Calu3 (cell line): ENCODE measurements around the gene TPI1. TPM values are rescaled to one million over a fixed set of nuclear protein-coding genes. Genes with fewer than 3 reads are reported as not detected.

Source experiments
- BruUV-seq: library from RNA; stranded (reverse); fragments of 400-500 nt; replicated peaks from 2 replicates; lab custom pipeline; 2021; lab: Mats Ljungman, UMichigan
- CTCF ChIA-PET: fragments of 300-600 bp; sonication (Branson Sonifier 250); formaldehyde crosslinking; loops from one replicate; lab custom pipeline; 2022; ENCODE audit warnings: antibody characterized with exemption; lab: Charles Lee
- DNase-seq: peaks from one replicate; pipeline ENCODE4 v3.0.0; 2022
- H3K27ac Mint-ChIP-seq: one replicate; pipeline ENCODE4 v1.8.0; 2022; ENCODE audit warnings: mixed read lengths; ENCODE audit not compliant: unreplicated experiment
- H3K27me3 Mint-ChIP-seq: one replicate; pipeline ENCODE4 v1.8.0; 2022; ENCODE audit warnings: mixed read lengths; ENCODE audit not compliant: unreplicated experiment
- H3K36me3 Mint-ChIP-seq: one replicate; pipeline ENCODE4 v1.8.0; 2022; ENCODE audit warnings: mild to moderate bottlenecking, moderate library complexity, mixed read lengths; ENCODE audit not compliant: insufficient read depth, unreplicated experiment
- H3K4me1 Mint-ChIP-seq: one replicate; pipeline ENCODE4 v1.8.0; 2022; ENCODE audit warnings: mild to moderate bottlenecking, low read depth, mixed read lengths; ENCODE audit not compliant: unreplicated experiment
- H3K4me3 Mint-ChIP-seq: one replicate; pipeline ENCODE4 v1.8.0; 2022; ENCODE audit warnings: mild to moderate bottlenecking, low read depth, moderate library complexity, mixed read lengths; ENCODE audit not compliant: unreplicated experiment
- H3K9me3 Mint-ChIP-seq: one replicate; pipeline ENCODE4 v1.8.0; 2022; ENCODE audit warnings: low read depth, mixed read lengths; ENCODE audit not compliant: unreplicated experiment
- CTCF ChIP-seq: fragments of 200-600 bp; IDR thresholded peaks from one replicate; pipeline ENCODE4 v1.8.0; 2022; ENCODE audit warnings: antibody characterized with exemption; ENCODE audit not compliant: unreplicated experiment
- intact Hi-C: fragments of 100-400 bp; cut with micrococcal nuclease; formaldehyde crosslinking; loops from one replicate; pipeline ENCODE4 v1.10.0; 2022; ENCODE audit not compliant: unreplicated experiment
- total RNA-seq: library from RNA; stranded (reverse); gene quantifications from 2 replicates; pipeline ENCODE4 v1.2.3, GENCODE V29; 2022

The TPI1 gene
- total RNA-seq, 1 experiment from 2014 or later, result 608 TPM

GRCh38 chr12:6833189-6833890 lies 34.0 kb upstream of the TPI1 start:
- peaks cover 14% of the 10 kb centered on the region for H3K36me3 Mint-ChIP-seq
- H3K4me1 Mint-ChIP-seq, result peaks cover 20% of the 10 kb centered on the region
- no peak for TF ChIP-seq CTCF
- CTCF ChIA-PET, result interaction anchor here (0.6 to 1.3 kb wide), 3 partner anchors 34 to 124 kb away, joined by 3 to 5 read pairs (median 4); partner anchors contain the start of genes SPSB2 and TPI1
- DNase-seq, result no peak
- intact Hi-C loops, result no loop called here
- BruUV-seq, result no TSS peak
- no peak overlapping the region for H3K4me3 Mint-ChIP-seq
- H3K9me3 Mint-ChIP-seq, result no peaks in the 10 kb centered on the region
- H3K27me3 Mint-ChIP-seq, result peaks cover 87% of the 10 kb centered on the region
- no peak overlapping the region for H3K27ac Mint-ChIP-seq

GRCh38 chr12:6834254-6834653 lies 33.1 kb upstream of the TPI1 start:
- H3K9me3 Mint-ChIP-seq, result no peaks in the 10 kb centered on the region

GRCh38 chr12:6834873-6835272 lies 32.5 kb upstream of the TPI1 start:
- no peak for TF ChIP-seq CTCF
- Mint-ChIP-seq H3K9me3 (no peaks in the 10 kb centered on the region), H3K4me3 (no peak overlapping the region), H3K27me3 (peaks cover 87% of the 10 kb centered on the region), H3K36me3 (peaks cover 4% of the 10 kb centered on the region), H3K4me1 (peaks cover 20% of the 10 kb centered on the region), H3K27ac (no peak overlapping the region)
- CTCF ChIA-PET, result interaction anchor here (1.2 to 2.1 kb wide), 3 partner anchors 9 to 68 kb away, joined by 4 to 11 read pairs (median 8); partner anchors contain the start of genes CDCA3, PTMS and USP5
- intact Hi-C loops, result loop anchor here (1.0 to 2.0 kb wide), 2 partner anchors 16 to 82 kb away; partner anchors contain the start of genes CDCA3 and MLF2
- DNase-seq, result no peak
- no TSS peak for BruUV-seq

More at GRCh38 chr12:6834254-6834653, 33.1 kb upstream of the TPI1 start:
- DNase-seq, result no peak
- H3K27me3 Mint-ChIP-seq, result peaks cover 87% of the 10 kb centered on the region
- H3K4me1 Mint-ChIP-seq, result peaks cover 20% of the 10 kb centered on the region
- no peak overlapping the region for H3K27ac Mint-ChIP-seq
- TF ChIP-seq CTCF, result no peak
- no peak overlapping the region for H3K4me3 Mint-ChIP-seq
- H3K36me3 Mint-ChIP-seq, result peaks cover 8% of the 10 kb centered on the region
- CTCF ChIA-PET, result interaction anchor here (0.5 to 2.1 kb wide), 4 partner anchors 9 to 68 kb away, joined by 4 to 11 read pairs (median 8); partner anchors contain the start of genes CDCA3, PTMS and USP5
- intact Hi-C loops, result loop anchor here (2.0 kb wide), 1 partner anchor 81 kb away; the partner anchor contains the start of gene MLF2
- BruUV-seq, result no TSS peak

- intact Hi-C loops, result no loop called here
- peaks cover 4% of the 10 kb centered on the region for H3K36me3 Mint-ChIP-seq
- TF ChIP-seq CTCF, result no peak
- BruUV-seq, result no TSS peak
- CTCF ChIA-PET, result interaction anchor here (1.1 to 1.7 kb wide), 2 partner anchors 14 to 84 kb away, joined by 3 to 4 read pairs; partner anchors contain the start of genes CDCA3 and MLF2
- H3K27me3 Mint-ChIP-seq, result peaks cover 74% of the 10 kb centered on the region
- no peak for DNase-seq
- H3K9me3 Mint-ChIP-seq, result no peaks in the 10 kb centered on the region
- H3K4me3 Mint-ChIP-seq, result no peak overlapping the region
- no peak overlapping the region for H3K27ac Mint-ChIP-seq
- peaks cover 20% of the 10 kb centered on the region for H3K4me1 Mint-ChIP-seq
Observed at GRCh38 chr12:6836851-6837250, 30.5 kb upstream of the TPI1 start.
